Glomerular visceral epithelial cell (primary cell): ENCODE results near the gene TYMP.

ENCODE experiments used
- DNase-seq: peaks from one replicate; pipeline ENCODE4 v3.0.0-alpha.2; 2016; ENCODE audit errors: extremely low spot score

Gene TYMP

GRCh38 chr22:50483977-50484853 is 45.6 kb downstream of the TYMP start:
- no peak for DNase-seq

DNA sequence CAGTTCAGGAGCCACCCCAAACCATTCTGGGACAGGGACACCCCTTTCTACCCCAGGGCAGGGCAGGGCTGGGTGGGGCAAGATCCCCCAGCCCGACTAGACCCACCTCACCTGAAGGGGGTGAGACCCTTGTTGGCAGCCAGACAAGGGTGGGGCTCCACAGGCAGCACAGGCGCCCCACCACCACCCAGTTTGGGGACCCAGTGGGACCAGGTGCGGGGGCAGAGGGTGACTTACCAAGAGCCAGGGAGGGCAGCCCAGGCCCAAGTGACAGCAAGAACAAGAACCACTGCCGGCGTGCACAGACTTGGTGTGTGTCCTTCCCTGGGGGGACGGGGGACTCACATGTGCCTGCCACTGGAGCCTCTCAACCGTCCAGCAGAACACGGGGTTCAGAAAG is 46.3 kb downstream of the TYMP start:
- DNase-seq, result no peak

GRCh38 chr22:50483106-50483505 is 46.7 kb downstream of the TYMP start:
- DNase-seq, result no peak

- no peak for DNase-seq
Observed at GRCh38 chr22:50482107-50483074, 47.4 kb downstream of the TYMP start.

GRCh38 chr22:50481440-50482106 is 48.2 kb downstream of the TYMP start, which contains the start of gene ADM2:
ADM2 (plus strand) TSS chr22:50481543; CDS start chr22:50481848, 305 bp downstream.
- no peak for DNase-seq

DNA sequence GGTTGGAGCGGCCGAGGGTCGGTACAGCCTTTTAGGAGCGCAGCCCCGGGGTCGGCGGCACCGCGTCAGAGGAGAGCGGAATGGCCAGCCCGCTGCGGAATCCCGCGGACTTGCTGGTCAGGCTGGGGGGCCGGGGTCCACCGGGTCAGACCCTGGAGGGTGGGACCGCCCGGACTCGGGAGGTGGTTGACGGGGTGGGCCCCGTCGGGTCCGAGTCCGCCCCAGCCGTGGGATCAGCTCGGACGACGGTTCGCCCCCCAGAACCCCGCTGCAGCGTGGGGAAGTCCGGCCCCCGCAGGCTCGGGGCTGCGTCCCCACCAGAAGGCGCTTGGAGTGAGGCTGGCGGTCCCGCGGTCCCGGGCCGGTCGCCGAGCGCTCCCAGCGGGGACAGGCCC is 48.8 kb downstream of the TYMP start:
- no peak for DNase-seq

DNA sequence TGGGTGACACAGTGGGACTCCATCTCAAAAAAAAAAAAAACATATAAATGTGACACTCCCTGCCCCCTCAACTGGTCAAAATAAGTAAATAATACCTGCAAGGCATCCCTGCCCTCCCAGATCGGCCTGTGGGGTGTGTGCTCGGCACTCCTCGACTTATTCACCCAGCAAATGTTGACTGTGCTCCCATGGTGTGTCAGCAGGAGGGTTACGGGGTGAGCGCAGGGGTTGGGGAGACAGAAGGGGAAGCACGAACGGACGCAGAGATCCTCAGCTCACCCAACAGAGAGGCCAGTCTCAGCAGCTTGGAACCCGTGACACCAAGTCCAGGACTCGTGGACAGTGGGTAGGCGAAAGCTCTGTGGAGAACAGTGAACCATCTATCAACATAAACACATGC is 50.1 kb downstream of the TYMP start:
- no peak for DNase-seq

DNA sequence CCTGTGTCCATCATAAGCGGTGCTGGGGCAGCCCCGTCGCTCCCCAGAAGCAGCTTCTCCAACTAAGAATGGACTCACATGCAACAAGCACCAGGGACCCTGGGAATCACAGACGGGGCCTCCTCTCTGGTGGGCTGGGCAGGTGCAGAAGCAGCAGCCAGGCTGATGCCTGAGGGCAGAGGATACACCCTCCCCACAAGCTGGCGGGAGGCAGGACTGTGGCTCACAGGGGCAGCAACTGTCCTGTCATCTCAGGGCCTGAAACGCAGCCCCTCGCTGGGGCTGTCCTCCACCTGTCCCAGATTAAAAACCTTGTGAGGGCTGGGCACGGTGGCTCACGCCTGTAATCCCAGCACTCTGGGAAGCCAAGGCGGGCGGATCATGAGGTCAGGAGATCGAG is 51.9 kb downstream of the TYMP start:
- DNase-seq, result no peak

DNA sequence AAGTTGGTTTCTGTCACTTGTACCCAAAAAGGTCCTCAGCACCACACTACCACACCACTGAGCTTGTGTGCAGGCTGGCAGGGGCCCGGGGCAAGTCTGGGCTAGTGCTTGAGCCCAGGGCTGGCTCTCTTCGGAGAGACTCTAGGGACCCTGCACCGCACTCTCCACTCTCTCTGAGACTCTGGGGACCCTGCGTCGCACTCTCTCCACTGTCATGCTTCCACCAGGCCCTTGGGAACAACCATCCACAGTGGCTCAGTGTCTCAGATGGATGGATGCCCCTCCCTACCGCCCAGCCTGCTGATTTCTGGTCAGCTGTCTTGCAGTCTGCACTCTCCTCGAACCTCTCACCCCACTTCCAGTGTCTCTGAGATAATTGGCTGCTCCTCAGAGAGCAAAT is 52.9 kb downstream of the TYMP start:
- no peak for DNase-seq
